ENCODE results near the gene USP32.
"Not testable (repeated sequence)": the region's sequence is repeated elsewhere in the genome, so short reads cannot be mapped to it uniquely, and the experiment has no call there.

GRCh38 chr17:60193032-60193431, 198.9 kb downstream of the USP32 start:
- not testable (repeated sequence) for TF ChIP-seq POLR2A (IDR thresholded peaks at IDR 0.05; ENCODE audit: low read depth, low read length); TAF1 (IDR thresholded peaks at IDR 0.05; ENCODE audit: borderline replicate concordance, low read depth, low read length)

Data from GM12892 (cell line).